ENCODE results near the gene PIK3R6. TPM values are rescaled to one million over a fixed set of nuclear protein-coding genes. Genes with fewer than 3 reads are reported as not detected.

Gene PIK3R6
- total and polyA plus RNA-seq, 2 of the 13 experiments (the other 11 are each of a cell fraction or from before 2014, with no cell fraction given) = not detected

- DNase-seq (ENCODE audit: low spot score) (peak; percentile 52), FAIRE-seq (peak; percentile 62), ATAC-seq (peak; percentile 87)
- H3K4me3 ChIP-seq (replicated peaks in 1 of 3; ENCODE audit: insufficient read depth in 1 of 3, low read depth in 2 of 3, low read length in 3 of 3) = no peak overlapping the region
- H4K20me1 ChIP-seq (ENCODE audit: insufficient read depth, low read length) = no peaks in the 10 kb centered on the region
- H3K79me2 ChIP-seq (ENCODE audit: insufficient read depth, low read length) = no peaks in the 10 kb centered on the region
- WGBS (ENCODE audit: low lambda C conversion rate) = 26% methylated on average over 24 of the region's 24 CpGs
- in situ Hi-C loops (cut with HindIII; ENCODE audit: extremely low pct_ligation_motif_present, low pct_unique_long_range_greater_than_20kb) (loop anchor here (5.0 kb wide), 1 partner anchor 98 kb away; the partner anchor contains the start of gene MFSD6L), intact Hi-C loops (cut with micrococcal nuclease; ENCODE audit: unreplicated experiment) (loop anchor here (5.0 kb wide), 1 partner anchor 93 kb away; no protein-coding TSS in a partner anchor)
- H3K4me2 ChIP-seq (ENCODE audit: low read depth, low read length) = no peak overlapping the region
- no peak overlapping the region for H3K27ac ChIP-seq (ENCODE audit: extremely low read length, insufficient read depth, low read length)
- CTCF ChIA-PET (ENCODE audit: low intra/inter-chr PET ratio, low total read pairs) = interaction anchor here (1.1 to 1.2 kb wide), 2 partner anchors 91 to 141 kb away, joined by 4 to 6 read pairs; no protein-coding TSS in a partner anchor
- no peak overlapping the region for H2AFZ ChIP-seq (ENCODE audit: low read length)
- H3K9me3 ChIP-seq (ENCODE audit: low read length) = no peaks in the 10 kb centered on the region
- H3K36me3 ChIP-seq (replicated peaks in 1 of 2; ENCODE audit: control insufficient read depth in 1 of 2, insufficient read depth in 2 of 2, low read length in 2 of 2) = no peaks in the 10 kb centered on the region
- no TSS peak for BruUV-seq (replicated peaks)
- H3K4me1 ChIP-seq (ENCODE audit: insufficient read depth, low read length) = no peaks in the 10 kb centered on the region
- no peak for TF ChIP-seq ZNF558 (CRISPR knock-in tag; IDR thresholded peaks at IDR 0.05; ENCODE audit: borderline replicate concordance)
- TF ChIP-seq FOXP1 (IDR thresholded peaks at IDR 0.05) = no peak
- no peak for TF ChIP-seq FOXP1 (CRISPR knock-in tag; IDR thresholded peaks at IDR 0.05)
- peak; percentile 78 for TF ChIP-seq STAG1 (CRISPR knock-in tag; IDR thresholded peaks at IDR 0.05)
- peak; percentile 51; the same call in 1 of the 2 replicates for TF ChIP-seq RAD21 (CRISPR knock-in tag; IDR thresholded peaks at IDR 0.05)
- peak; percentile 73; the same call in 1 of the 2 replicates for TF ChIP-seq SMC3 (IDR thresholded peaks at IDR 0.05; ENCODE audit: low read length)
- TF ChIP-seq FOXA3 (CRISPR knock-in tag; IDR thresholded peaks at IDR 0.05) = peak; percentile 21; the same call in 1 of the 2 replicates
- TF ChIP-seq CEBPB (IDR thresholded peaks at IDR 0.05; ENCODE audit: borderline replicate concordance, low read depth, low read length) = peak; percentile 27; the same call in 1 of the 2 replicates
- TF ChIP-seq CTCF (CRISPR knock-in tag; IDR thresholded peaks at IDR 0.05) = peak; percentile 82
- 0 out of 2 replicates have a peak, but pooled peaks have one; percentile 32 for TF ChIP-seq CEBPG (CRISPR knock-in tag; IDR thresholded peaks at IDR 0.05)
- H3K27me3 ChIP-seq (ENCODE audit: control insufficient read depth in 1 of 2, insufficient read depth in 2 of 2, low read length in 2 of 2) = peaks cover 10 to 66% of the 10 kb centered on the region in 2 experiments; a peak in 4 of 5 replicates
- POLR2A ChIA-PET = no interaction called here
- H3K9ac ChIP-seq (ENCODE audit: insufficient read depth, low read depth, low read length) = no peak overlapping the region
These were observed 27.5 kb upstream of the PIK3R6 start for GRCh38 chr17:8894673-8895578.

Data from HepG2 (cell line).